Common myeloid progenitor, CD34-positive (primary cell): ENCODE results near the gene IPO8.
"Not testable (repeated sequence)": the region's sequence is repeated elsewhere in the genome, so short reads cannot be mapped to it uniquely, and the experiment has no call there.

ENCODE experiments used
- CTCF ChIA-PET: fragments of 350-600 bp; sonication (Branson Sonifier 250); formaldehyde crosslinking; loops from one replicate; lab custom pipeline; 2021; ENCODE audit warnings: antibody characterized with exemption; lab: Charles Lee
- POLR2A ChIA-PET: fragments of 350-600 bp; sonication (Branson Sonifier 250); formaldehyde crosslinking; loops from one replicate; lab custom pipeline; 2021; ENCODE audit warnings: antibody characterized with exemption; lab: Charles Lee
- DNase-seq, 3 donors: peaks; one replicate each; pipeline versions ENCODE4 v3.0.0 to v3.0.0-alpha.2; 2013
- H3K27ac ChIP-seq, 2 experiments: 1 replicate in 1 of 2; 2 replicates in 1 of 2; pipeline ENCODE4 v1.7.0; 2013; ENCODE audit warnings: inconsistent platforms in 2 of 2, low read length in 2 of 2, mild to moderate bottlenecking in 2 of 2, low read depth in 1 of 2, moderate library complexity in 1 of 2; ENCODE audit not compliant: severe bottlenecking in 2 of 2, insufficient read depth in 1 of 2, poor library complexity in 1 of 2
- H3K27me3 ChIP-seq, 5 experiments: replicated peaks in 2 of 5; 1 replicate in 3 of 5; 2 replicates in 2 of 5; pipeline versions ENCODE4 v1.6.1 to v1.7.0; 2013; ENCODE audit warnings: low read length in 4 of 5, mild to moderate bottlenecking in 2 of 5, moderate library complexity in 2 of 5, inconsistent platforms in 1 of 5; ENCODE audit not compliant: insufficient read depth in 5 of 5, control insufficient read depth in 4 of 5
- H3K36me3 ChIP-seq, 4 experiments: 1 replicate in 2 of 4; 2 replicates in 2 of 4; pipeline versions ENCODE4 v1.6.1 to v1.7.0; 2013; ENCODE audit warnings: low read length in 3 of 4, control low read depth in 1 of 4, mild to moderate bottlenecking in 1 of 4; ENCODE audit not compliant: control insufficient read depth in 4 of 4, insufficient read depth in 4 of 4
- H3K4me1 ChIP-seq, 4 experiments: 1 replicate in 3 of 4; 2 replicates in 1 of 4; pipeline versions ENCODE4 v1.6.1 to v1.7.1; 2013; ENCODE audit warnings: low read length in 3 of 4, mild to moderate bottlenecking in 3 of 4, control low read depth in 1 of 4, inconsistent platforms in 1 of 4, moderate library complexity in 1 of 4; ENCODE audit not compliant: control insufficient read depth in 4 of 4, insufficient read depth in 4 of 4; ENCODE audit errors: control extremely low read depth in 1 of 4
- H3K4me3 ChIP-seq, 7 experiments: 1 replicate in 4 of 7; 2 replicates in 3 of 7; pipeline versions ENCODE4 v1.5.1 to v1.7.0; 2013; ENCODE audit warnings: mild to moderate bottlenecking in 7 of 7, low read length in 6 of 7, moderate library complexity in 6 of 7, inconsistent platforms in 2 of 7, low read depth in 2 of 7, control low read depth in 1 of 7; ENCODE audit not compliant: insufficient read depth in 4 of 7, control insufficient read depth in 1 of 7; ENCODE audit errors: extremely low read depth in 1 of 7
- H3K9me3 ChIP-seq, 5 experiments: 1 replicate in 4 of 5; 2 replicates in 1 of 5; pipeline versions ENCODE4 v1.6.1 to v1.7.1; 2013; ENCODE audit warnings: low read length in 4 of 5, mild to moderate bottlenecking in 2 of 5, inconsistent platforms in 1 of 5, low read depth in 1 of 5, moderate library complexity in 1 of 5; ENCODE audit not compliant: control insufficient read depth in 4 of 5, insufficient read depth in 2 of 5; ENCODE audit errors: control extremely low read depth in 1 of 5
- WGBS: methylation state at CpG from one replicate; pipeline ENCODE4 v1.1.5; 2013; ENCODE audit not compliant: insufficient coverage; 5-methylcytosine and 5-hydroxymethylcytosine counted together

The IPO8 gene

DNA sequence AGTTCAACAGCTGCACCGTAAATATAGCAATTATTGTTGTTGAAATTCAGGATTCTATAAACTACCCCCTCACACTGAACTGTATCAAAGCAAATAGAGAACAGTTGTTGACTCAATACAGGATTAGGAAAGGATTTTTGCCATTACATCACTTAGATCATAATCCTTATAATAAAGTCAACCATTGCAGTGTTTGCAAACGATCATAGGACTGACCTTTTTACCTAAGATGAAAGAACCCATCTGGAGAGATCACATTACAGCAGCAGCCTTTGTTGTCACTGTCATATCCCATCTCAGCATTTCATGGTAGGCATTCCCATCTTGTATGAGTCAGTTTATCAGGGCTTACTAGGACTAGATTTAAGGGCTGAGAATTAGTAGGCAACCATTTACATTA, 96.1 kb downstream of the IPO8 start:
- 56% methylated on average over 1 of the region's 2 CpGs for WGBS
- no peaks in the 10 kb centered on the region for H3K36me3 ChIP-seq
- H3K4me1 ChIP-seq = no peaks in the 10 kb centered on the region
- ChIA-PET CTCF (no interaction called here), POLR2A (no interaction called here)
- no peak overlapping the region for H3K4me3 ChIP-seq
- no peak for DNase-seq
- no peak overlapping the region for H3K27ac ChIP-seq
- peaks cover 0 to 9% (median 0%) of the 10 kb centered on the region in 5 experiments for H3K9me3 ChIP-seq
- no peaks in the 10 kb centered on the region for H3K27me3 ChIP-seq

DNA sequence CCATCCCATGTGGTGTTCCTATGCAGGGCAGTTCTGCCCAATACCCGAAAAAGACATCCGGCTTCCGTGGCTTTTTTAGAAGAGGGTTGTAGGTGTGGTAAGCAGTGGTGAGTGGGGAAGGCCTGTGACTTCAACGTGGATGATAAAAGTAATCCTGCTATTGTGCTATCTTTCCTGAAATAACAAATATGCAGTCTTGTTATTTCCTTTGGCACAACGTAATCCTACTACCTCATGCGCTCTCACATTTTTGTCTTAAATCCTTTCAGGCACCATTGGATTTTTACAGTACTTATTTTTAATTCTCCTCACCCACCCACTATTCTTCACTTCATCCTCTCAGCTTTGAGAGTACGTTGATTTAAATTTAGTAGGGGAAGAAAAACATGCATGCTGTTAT, 96.8 kb downstream of the IPO8 start:
- Histone ChIP-seq H3K4me3 (no peak overlapping the region), H3K36me3 (no peaks in the 10 kb centered on the region), H3K4me1 (no peaks in the 10 kb centered on the region), H3K27ac (no peak overlapping the region), H3K27me3 (no peaks in the 10 kb centered on the region), H3K9me3 (peaks cover 0 to 9% (median 0%) of the 10 kb centered on the region in 5 experiments)
- no peak for DNase-seq
- WGBS = 89% methylated on average over 4 of the region's 7 CpGs
- ChIA-PET CTCF (no interaction called here), POLR2A (no interaction called here)

DNA sequence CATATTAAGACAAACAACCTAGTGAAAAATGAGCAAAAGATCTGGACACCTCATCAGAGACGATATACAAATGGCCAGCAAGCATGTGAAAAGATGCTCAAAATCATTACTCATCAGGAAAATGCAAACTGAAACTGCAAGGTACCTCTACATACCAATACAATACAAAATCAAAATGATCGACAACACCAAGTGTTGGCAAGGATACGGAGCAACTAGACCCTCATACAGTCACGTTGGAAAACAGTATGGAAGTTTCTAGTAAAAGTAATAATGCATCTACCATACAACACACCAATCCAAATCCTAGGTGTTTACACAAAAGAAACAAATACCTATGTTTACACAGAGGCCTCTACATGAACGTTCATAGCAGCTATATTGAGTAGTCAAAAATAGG, 99.9 kb downstream of the IPO8 start:
- Histone ChIP-seq H3K27me3 (no peaks in the 10 kb centered on the region), H3K27ac (no peak overlapping the region), H3K36me3 (no peaks in the 10 kb centered on the region), H3K9me3 (no peaks in the 10 kb centered on the region), H3K4me1 (no peaks in the 10 kb centered on the region), H3K4me3 (no peak overlapping the region)
- no CpG with 5 or more reads among the region's 5 CpGs for WGBS
- POLR2A ChIA-PET = no interaction called here
- no peak for DNase-seq
- CTCF ChIA-PET = no interaction called here

DNA sequence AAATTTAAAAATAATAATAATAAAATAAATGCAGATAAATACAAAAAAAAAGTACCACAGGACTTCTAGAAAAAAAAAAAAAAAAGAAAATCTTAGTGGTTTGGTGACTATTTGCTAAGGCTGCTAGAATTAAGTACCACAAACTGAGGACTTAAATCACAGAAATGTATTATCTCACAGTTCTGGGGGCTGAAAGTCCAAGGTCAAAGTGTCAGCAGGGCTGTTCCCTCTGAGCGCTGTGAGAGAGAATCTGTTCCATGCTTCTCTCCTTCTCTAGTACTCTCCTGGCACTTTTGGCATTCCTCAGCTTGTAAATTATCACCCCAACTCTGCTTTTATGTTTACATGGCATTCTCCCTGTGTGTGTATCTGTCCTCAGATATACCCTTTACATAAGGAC, 101.2 kb downstream of the IPO8 start:
- Histone ChIP-seq H3K9me3 (no peaks in the 10 kb centered on the region), H3K4me3 (no peak overlapping the region), H3K27me3 (no peaks in the 10 kb centered on the region), H3K4me1 (no peaks in the 10 kb centered on the region), H3K27ac (no peak overlapping the region), H3K36me3 (no peaks in the 10 kb centered on the region)
- CTCF ChIA-PET = no interaction called here
- WGBS = 92% methylated on average over 1 of the region's 1 CpG
- no peak for DNase-seq
- POLR2A ChIA-PET = no interaction called here

DNA sequence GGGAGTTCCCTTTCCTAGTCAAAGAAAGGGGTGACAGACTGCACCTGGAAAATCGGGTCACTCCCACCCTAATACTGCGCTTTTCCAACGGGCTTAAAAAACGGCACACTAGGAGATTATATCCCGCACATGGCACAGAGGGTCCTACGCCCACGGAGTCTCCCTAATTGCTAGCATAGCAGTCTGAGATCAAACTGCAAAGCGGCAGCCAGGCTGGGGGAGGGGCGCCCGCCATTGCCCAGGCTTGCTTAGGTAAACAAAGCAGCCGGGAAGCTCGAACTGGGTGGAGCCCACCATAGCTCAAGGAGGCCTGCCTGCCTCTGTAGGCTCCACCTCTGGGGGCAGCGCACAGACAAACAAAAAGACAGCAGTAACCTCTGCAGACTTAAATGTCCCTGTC, 107.1 kb downstream of the IPO8 start:
- POLR2A ChIA-PET, H3K27me3 ChIP-seq, H3K4me1 ChIP-seq, H3K4me3 ChIP-seq, H3K36me3 ChIP-seq, H3K27ac ChIP-seq, CTCF ChIA-PET, DNase-seq, H3K9me3 ChIP-seq: not testable (repeated sequence)
- WGBS = 97% methylated on average over 5 of the region's 13 CpGs

DNA sequence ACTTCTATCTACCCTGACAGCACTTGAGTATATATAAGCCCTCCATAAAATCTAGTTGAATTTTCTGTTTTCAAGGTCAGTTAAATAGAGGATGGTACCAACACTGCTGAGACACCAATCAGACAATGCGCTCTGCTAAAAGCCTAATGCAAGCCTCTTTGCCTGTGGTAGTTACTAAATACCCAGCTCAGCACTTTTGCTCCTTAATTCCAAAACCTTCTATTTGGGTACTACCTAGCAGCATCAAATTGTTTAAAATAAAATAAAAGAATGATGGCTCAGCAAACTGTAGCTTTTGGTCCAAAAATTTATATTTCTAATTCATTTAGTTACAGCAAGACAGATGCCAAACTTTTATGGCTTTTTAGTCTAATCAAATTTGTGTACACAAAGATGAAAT, 107.9 kb downstream of the IPO8 start:
- no peak for DNase-seq
- WGBS = no CpG with 5 or more reads among the region's 1 CpG
- POLR2A ChIA-PET = no interaction called here

GRCh38 chr12:30585877-30586276, 109.8 kb downstream of the IPO8 start:
- Histone ChIP-seq H3K27me3 (no peaks in the 10 kb centered on the region), H3K4me3 (no peak overlapping the region), H3K36me3 (no peaks in the 10 kb centered on the region), H3K27ac (no peak overlapping the region), H3K4me1 (no peaks in the 10 kb centered on the region), H3K9me3 (peaks cover 0 to 3% (median 0%) of the 10 kb centered on the region in 5 experiments)
- DNase-seq = no peak
- CTCF ChIA-PET = no interaction called here
- POLR2A ChIA-PET = no interaction called here
- 90% methylated on average over 2 of the region's 2 CpGs for WGBS

More for the DNA sequence above, 107.9 kb downstream of the IPO8 start:
- H3K4me3 ChIP-seq = no peak overlapping the region
- H3K36me3 ChIP-seq = no peaks in the 10 kb centered on the region
- no peak overlapping the region for H3K27ac ChIP-seq
- CTCF ChIA-PET = no interaction called here
- peaks cover 0 to 3% (median 0%) of the 10 kb centered on the region in 5 experiments for H3K9me3 ChIP-seq
- H3K4me1 ChIP-seq = no peaks in the 10 kb centered on the region
- H3K27me3 ChIP-seq = no peaks in the 10 kb centered on the region
